ENCODE results near the gene TENT4A.

TENT4A gene

DNA sequence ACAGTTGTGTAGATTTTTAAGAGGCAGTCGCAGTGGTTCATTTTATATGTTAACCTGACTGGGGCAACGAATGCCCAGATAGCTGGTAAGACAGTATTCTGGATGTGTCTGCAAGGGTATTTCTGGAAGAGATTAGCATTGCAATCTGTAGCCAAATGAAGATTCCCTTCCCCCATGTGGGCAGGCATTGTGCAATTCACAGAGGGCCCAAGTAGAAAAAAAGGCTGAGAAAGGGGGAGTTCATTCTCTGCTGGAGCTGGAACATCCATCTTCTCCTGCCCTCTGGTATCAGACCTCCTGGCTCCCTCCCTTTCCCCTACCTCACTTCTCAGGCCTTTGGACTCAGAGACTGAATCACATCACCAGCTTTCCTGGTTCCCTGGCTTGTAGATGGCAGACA is 70.6 kb downstream of the TENT4A start:
- TF ChIP-seq, protein P1, sequence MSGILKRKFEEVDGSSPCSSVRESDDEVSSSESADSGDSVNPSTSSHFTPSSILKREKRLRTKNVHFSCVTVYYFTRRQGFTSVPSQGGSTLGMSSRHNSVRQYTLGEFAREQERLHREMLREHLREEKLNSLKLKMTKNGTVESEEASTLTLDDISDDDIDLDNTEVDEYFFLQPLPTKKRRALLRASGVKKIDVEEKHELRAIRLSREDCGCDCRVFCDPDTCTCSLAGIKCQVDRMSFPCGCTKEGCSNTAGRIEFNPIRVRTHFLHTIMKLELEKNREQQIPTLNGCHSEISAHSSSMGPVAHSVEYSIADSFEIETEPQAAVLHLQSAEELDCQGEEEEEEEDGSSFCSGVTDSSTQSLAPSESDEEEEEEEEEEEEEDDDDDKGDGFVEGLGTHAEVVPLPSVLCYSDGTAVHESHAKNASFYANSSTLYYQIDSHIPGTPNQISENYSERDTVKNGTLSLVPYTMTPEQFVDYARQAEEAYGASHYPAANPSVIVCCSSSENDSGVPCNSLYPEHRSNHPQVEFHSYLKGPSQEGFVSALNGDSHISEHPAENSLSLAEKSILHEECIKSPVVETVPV (CRISPR knock-in tag; IDR thresholded peaks at IDR 0.05), result no peak
- TF ChIP-seq PPARA (CRISPR knock-in tag; IDR thresholded peaks at IDR 0.05; ENCODE audit: borderline replicate concordance) (no peak), ZFP3 (CRISPR knock-in tag; IDR thresholded peaks at IDR 0.05) (no peak), ZC3H10 (CRISPR knock-in tag; IDR thresholded peaks at IDR 0.05) (no peak), TCF4 (CRISPR knock-in tag; IDR thresholded peaks at IDR 0.05; ENCODE audit: borderline replicate concordance) (no peak), ZNF565 (CRISPR knock-in tag; conservative IDR thresholded peaks at IDR 0.05; ENCODE audit: low read depth) (no peak), ZNF70 (CRISPR knock-in tag; IDR thresholded peaks at IDR 0.05) (no peak), TOX (CRISPR knock-in tag; IDR thresholded peaks at IDR 0.05; ENCODE audit: borderline replicate concordance) (no peak), CSDC2 (CRISPR knock-in tag; IDR thresholded peaks at IDR 0.05) (no peak), OSR1 (CRISPR knock-in tag; IDR thresholded peaks at IDR 0.05) (no peak), SNAI2 (CRISPR knock-in tag; IDR thresholded peaks at IDR 0.05) (no peak), ZFP30 (CRISPR knock-in tag; IDR thresholded peaks at IDR 0.05) (no peak), GLIS3 (CRISPR knock-in tag; IDR thresholded peaks at IDR 0.05) (no peak), ZNF8 (CRISPR knock-in tag; IDR thresholded peaks at IDR 0.05) (no peak)
- TF ChIP-seq, protein P2, sequence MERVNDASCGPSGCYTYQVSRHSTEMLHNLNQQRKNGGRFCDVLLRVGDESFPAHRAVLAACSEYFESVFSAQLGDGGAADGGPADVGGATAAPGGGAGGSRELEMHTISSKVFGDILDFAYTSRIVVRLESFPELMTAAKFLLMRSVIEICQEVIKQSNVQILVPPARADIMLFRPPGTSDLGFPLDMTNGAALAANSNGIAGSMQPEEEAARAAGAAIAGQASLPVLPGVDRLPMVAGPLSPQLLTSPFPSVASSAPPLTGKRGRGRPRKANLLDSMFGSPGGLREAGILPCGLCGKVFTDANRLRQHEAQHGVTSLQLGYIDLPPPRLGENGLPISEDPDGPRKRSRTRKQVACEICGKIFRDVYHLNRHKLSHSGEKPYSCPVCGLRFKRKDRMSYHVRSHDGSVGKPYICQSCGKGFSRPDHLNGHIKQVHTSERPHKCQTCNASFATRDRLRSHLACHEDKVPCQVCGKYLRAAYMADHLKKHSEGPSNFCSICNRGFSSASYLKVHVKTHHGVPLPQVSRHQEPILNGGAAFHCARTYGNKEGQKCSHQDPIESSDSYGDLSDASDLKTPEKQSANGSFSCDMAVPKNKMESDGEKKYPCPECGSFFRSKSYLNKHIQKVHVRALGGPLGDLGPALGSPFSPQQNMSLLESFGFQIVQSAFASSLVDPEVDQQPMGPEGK (CRISPR knock-in tag; IDR thresholded peaks at IDR 0.05; ENCODE audit: borderline replicate concordance), result no peak
- TF ChIP-seq, protein P3, sequence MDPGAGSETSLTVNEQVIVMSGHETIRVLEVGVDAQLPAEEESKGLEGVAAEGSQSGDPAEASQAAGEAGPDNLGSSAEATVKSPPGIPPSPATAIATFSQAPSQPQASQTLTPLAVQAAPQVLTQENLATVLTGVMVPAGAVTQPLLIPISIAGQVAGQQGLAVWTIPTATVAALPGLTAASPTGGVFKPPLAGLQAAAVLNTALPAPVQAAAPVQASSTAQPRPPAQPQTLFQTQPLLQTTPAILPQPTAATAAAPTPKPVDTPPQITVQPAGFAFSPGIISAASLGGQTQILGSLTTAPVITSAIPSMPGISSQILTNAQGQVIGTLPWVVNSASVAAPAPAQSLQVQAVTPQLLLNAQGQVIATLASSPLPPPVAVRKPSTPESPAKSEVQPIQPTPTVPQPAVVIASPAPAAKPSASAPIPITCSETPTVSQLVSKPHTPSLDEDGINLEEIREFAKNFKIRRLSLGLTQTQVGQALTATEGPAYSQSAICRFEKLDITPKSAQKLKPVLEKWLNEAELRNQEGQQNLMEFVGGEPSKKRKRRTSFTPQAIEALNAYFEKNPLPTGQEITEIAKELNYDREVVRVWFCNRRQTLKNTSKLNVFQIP (CRISPR knock-in tag; IDR thresholded peaks at IDR 0.05; ENCODE audit: borderline replicate concordance, low read depth), result no peak
- TF ChIP-seq, protein P4, sequence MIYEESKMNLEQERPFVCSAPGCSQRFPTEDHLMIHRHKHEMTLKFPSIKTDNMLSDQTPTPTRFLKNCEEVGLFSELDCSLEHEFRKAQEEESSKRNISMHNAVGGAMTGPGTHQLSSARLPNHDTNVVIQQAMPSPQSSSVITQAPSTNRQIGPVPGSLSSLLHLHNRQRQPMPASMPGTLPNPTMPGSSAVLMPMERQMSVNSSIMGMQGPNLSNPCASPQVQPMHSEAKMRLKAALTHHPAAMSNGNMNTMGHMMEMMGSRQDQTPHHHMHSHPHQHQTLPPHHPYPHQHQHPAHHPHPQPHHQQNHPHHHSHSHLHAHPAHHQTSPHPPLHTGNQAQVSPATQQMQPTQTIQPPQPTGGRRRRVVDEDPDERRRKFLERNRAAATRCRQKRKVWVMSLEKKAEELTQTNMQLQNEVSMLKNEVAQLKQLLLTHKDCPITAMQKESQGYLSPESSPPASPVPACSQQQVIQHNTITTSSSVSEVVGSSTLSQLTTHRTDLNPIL (CRISPR knock-in tag; IDR thresholded peaks at IDR 0.05; ENCODE audit: low read depth), result no peak
- ATAC-seq, result no peak

DNA sequence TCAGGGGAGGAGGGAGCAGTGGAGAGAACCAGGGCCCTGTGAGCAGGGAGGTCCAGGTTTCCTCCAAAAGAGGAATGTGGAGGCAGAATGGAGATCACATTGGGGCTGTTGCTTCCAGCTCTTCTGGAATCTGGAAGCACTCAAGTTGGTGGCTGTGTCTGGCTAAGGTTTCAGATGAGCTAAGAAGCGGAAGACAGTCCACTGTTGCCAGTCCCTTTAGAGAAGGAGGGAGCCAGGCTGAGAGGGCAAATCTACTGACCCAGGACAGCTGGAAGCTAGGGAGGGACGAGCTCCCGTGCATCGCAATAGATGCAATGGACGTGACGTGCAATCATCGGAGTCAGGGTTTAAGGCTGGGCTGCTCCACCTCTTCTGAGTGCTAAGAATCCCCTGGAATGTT is 71.2 kb downstream of the TENT4A start:
- ATAC-seq, result no peak
- TF ChIP-seq OSR1 (CRISPR knock-in tag; IDR thresholded peaks at IDR 0.05) (no peak), ZNF565 (CRISPR knock-in tag; conservative IDR thresholded peaks at IDR 0.05; ENCODE audit: low read depth) (no peak), TOX (CRISPR knock-in tag; IDR thresholded peaks at IDR 0.05; ENCODE audit: borderline replicate concordance) (no peak), ZC3H10 (CRISPR knock-in tag; IDR thresholded peaks at IDR 0.05) (no peak), ESRRG (CRISPR knock-in tag; IDR thresholded peaks at IDR 0.05) (no peak), ZNF70 (CRISPR knock-in tag; IDR thresholded peaks at IDR 0.05) (no peak), GLIS3 (CRISPR knock-in tag; IDR thresholded peaks at IDR 0.05) (no peak), RARB (CRISPR knock-in tag; IDR thresholded peaks at IDR 0.05) (no peak), BACH2 (CRISPR knock-in tag; IDR thresholded peaks at IDR 0.05; ENCODE audit: borderline replicate concordance) (no peak), CSDC2 (CRISPR knock-in tag; IDR thresholded peaks at IDR 0.05) (no peak), ZFP30 (CRISPR knock-in tag; IDR thresholded peaks at IDR 0.05) (no peak), TCF4 (CRISPR knock-in tag; IDR thresholded peaks at IDR 0.05; ENCODE audit: borderline replicate concordance) (no peak), ISL1 (CRISPR knock-in tag; IDR thresholded peaks at IDR 0.05) (no peak)
- TF ChIP-seq, protein P5, sequence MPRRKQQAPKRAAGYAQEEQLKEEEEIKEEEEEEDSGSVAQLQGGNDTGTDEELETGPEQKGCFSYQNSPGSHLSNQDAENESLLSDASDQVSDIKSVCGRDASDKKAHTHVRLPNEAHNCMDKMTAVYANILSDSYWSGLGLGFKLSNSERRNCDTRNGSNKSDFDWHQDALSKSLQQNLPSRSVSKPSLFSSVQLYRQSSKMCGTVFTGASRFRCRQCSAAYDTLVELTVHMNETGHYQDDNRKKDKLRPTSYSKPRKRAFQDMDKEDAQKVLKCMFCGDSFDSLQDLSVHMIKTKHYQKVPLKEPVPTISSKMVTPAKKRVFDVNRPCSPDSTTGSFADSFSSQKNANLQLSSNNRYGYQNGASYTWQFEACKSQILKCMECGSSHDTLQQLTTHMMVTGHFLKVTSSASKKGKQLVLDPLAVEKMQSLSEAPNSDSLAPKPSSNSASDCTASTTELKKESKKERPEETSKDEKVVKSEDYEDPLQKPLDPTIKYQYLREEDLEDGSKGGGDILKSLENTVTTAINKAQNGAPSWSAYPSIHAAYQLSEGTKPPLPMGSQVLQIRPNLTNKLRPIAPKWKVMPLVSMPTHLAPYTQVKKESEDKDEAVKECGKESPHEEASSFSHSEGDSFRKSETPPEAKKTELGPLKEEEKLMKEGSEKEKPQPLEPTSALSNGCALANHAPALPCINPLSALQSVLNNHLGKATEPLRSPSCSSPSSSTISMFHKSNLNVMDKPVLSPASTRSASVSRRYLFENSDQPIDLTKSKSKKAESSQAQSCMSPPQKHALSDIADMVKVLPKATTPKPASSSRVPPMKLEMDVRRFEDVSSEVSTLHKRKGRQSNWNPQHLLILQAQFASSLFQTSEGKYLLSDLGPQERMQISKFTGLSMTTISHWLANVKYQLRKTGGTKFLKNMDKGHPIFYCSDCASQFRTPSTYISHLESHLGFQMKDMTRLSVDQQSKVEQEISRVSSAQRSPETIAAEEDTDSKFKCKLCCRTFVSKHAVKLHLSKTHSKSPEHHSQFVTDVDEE (CRISPR knock-in tag; IDR thresholded peaks at IDR 0.05), result no peak
- TF ChIP-seq, protein P2 (CRISPR knock-in tag; IDR thresholded peaks at IDR 0.05; ENCODE audit: borderline replicate concordance), result no peak
- TF ChIP-seq, protein P1 (CRISPR knock-in tag; IDR thresholded peaks at IDR 0.05), result no peak
- TF ChIP-seq, protein P3 (CRISPR knock-in tag; IDR thresholded peaks at IDR 0.05; ENCODE audit: borderline replicate concordance, low read depth), result no peak
- TF ChIP-seq, protein P4 (CRISPR knock-in tag; IDR thresholded peaks at IDR 0.05; ENCODE audit: low read depth), result no peak
